Fibroblast of villous mesenchyme (primary cell): ENCODE data around the gene CPNE4. TPM values are rescaled to one million over a fixed set of nuclear protein-coding genes. Genes with fewer than 3 reads are reported as not detected.
A peak's percentile ranks its signal among the peaks of the same experiment; 100 is the strongest.
"Not testable (repeated sequence)": the region's sequence is repeated elsewhere in the genome, so short reads cannot be mapped to it uniquely, and the experiment has no call there.

ENCODE experiments used
- DNase-seq: peaks from one replicate; pipeline ENCODE4 v3.0.0-alpha.2; 2010; ENCODE audit warnings: low read depth
- H3K4me3 ChIP-seq: 2 replicates; pipeline ENCODE4 v1.5.1; 2011; ENCODE audit warnings: low read depth, mild to moderate bottlenecking, low read length
- CTCF ChIP-seq: IDR thresholded peaks from 2 replicates; pipeline ENCODE4 v1.5.1; 2012; ENCODE audit warnings: low read depth, mild to moderate bottlenecking, low read length; ENCODE audit not compliant: insufficient read depth
- total RNA-seq: library from RNA; depleted of rRNA; stranded (reverse); fragments of >200 nt; gene quantifications from 2 replicates; pipeline ENCODE4 v1.2.3, GENCODE V29; 2012

The CPNE4 gene
- total RNA-seq, 1 donor, result not detected

- H3K4me3 ChIP-seq, result no peak overlapping the region
- no peak for TF ChIP-seq CTCF
- DNase-seq, result no peak
Measured at GRCh38 chr3:132064114-132064513, 29.3 kb upstream of the CPNE4 start.

GRCh38 chr3:132062535-132062934 is 27.7 kb upstream of the CPNE4 start:
- no peak for DNase-seq
- no peak overlapping the region for H3K4me3 ChIP-seq
- TF ChIP-seq CTCF, result no peak

GRCh38 chr3:132055872-132056271 is 21.1 kb upstream of the CPNE4 start:
- no peak for TF ChIP-seq CTCF
- DNase-seq, result no peak
- H3K4me3 ChIP-seq, result no peak overlapping the region

GRCh38 chr3:132047209-132047608 is 12.4 kb upstream of the CPNE4 start:
- no peak for TF ChIP-seq CTCF
- no peak for DNase-seq
- H3K4me3 ChIP-seq, result no peak overlapping the region

GRCh38 chr3:132044874-132045273 is 10.1 kb upstream of the CPNE4 start:
- DNase-seq, result not testable (repeated sequence)

GRCh38 chr3:132042681-132043080 is 7.9 kb upstream of the CPNE4 start:
- no peak for DNase-seq
- no peak overlapping the region for H3K4me3 ChIP-seq
- no peak for TF ChIP-seq CTCF

More at GRCh38 chr3:132044874-132045273, 10.1 kb upstream of the CPNE4 start:
- H3K4me3 ChIP-seq, result not testable (repeated sequence)

- peak; percentile 22 for DNase-seq
- peak; percentile 70 for TF ChIP-seq CTCF
- H3K4me3 ChIP-seq, result no peak overlapping the region
Measured at GRCh38 chr3:132038198-132038825, 3.5 kb upstream of the CPNE4 start.
